HT1080 (cell line): ENCODE results near the gene SCFD1. TPM values are rescaled to one million over a fixed set of nuclear protein-coding genes. Genes with fewer than 3 reads are reported as not detected.
"Not testable (repeated sequence)": the region's sequence is repeated elsewhere in the genome, so short reads cannot be mapped to it uniquely, and the experiment has no call there.

Experiments
- DNase-seq: peaks from one replicate; pipeline ENCODE4 v3.0.0-alpha.2; 2015; ENCODE audit warnings: low read depth
- total RNA-seq: library from RNA; depleted of rRNA; stranded (reverse); fragments of >200 nt; shearing (Covaris generic); gene quantifications from 2 replicates; pipeline ENCODE4 v1.2.3, GENCODE V29; 2014

Gene SCFD1
- total RNA-seq, 1 experiment from 2014 or later: 121 TPM

DNA sequence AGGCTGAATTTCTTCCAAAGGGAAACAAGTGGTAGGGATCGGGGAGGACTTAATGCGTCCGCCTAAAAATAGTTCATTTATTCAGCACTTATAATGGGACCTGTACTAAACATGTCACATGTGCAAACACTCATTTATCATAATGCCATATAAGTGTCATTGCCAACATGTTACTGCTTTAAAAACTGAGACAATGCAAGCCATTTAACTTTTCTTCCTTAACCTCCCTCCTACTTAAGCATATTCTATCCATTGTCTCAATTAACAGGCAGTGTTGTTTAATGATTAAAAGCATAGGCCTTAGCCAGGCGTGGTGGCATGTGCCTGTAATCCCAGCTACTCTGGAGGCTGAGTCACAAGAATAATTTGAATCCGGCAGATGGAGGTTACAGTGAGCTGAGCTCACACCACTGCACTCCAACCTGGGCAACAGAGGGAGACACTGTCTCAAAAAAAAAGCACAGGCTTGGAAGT, 13.5 kb upstream of the SCFD1 start:
- DNase-seq: peak; percentile 79

- DNase-seq: peak; percentile 42
Observed at GRCh38 chr14:30610787-30611343, 11.3 kb upstream of the SCFD1 start.

- no peak for DNase-seq
Observed at GRCh38 chr14:30614155-30614554, 8.0 kb upstream of the SCFD1 start.

- peak; percentile 62 for DNase-seq
Observed at GRCh38 chr14:30620178-30620577, 1.9 kb upstream of the SCFD1 start.

DNA sequence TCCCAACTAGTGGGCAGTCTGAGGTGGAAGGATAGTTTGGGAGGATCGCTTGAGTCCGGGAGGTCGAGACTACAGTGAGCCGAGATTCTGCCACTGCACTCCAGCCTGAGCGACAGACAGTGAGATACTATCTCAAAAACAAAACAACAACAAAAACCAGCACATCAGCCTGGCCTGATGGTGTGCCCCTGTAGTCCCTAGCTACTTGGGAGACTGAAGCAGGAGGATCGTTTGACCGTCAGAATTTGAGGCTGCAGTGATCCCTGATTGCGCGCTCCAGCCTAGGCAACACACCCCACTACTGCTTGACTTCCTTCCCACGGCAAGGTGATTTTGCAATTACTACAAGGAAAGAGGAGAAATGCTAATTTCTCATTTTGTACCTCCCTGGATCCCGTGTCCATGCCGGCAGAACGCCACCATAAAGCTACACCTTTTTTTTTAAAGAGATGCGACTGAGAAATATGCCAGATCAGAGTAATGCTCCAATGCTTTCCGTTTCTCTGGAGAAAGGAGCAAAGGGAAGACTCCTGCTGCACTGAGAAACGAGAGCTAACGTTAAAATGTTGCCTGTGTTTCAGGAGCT, 672 bp upstream of the SCFD1 start:
- DNase-seq: peak; percentile 24

- no peak for DNase-seq
Observed at GRCh38 chr14:30623412-30624131, 1.5 kb downstream of the SCFD1 start.

- DNase-seq: no peak
Observed at GRCh38 chr14:30624132-30624423, 2.0 kb downstream of the SCFD1 start.

- no peak for DNase-seq
Observed at GRCh38 chr14:30625533-30625932, 3.4 kb downstream of the SCFD1 start.

DNA sequence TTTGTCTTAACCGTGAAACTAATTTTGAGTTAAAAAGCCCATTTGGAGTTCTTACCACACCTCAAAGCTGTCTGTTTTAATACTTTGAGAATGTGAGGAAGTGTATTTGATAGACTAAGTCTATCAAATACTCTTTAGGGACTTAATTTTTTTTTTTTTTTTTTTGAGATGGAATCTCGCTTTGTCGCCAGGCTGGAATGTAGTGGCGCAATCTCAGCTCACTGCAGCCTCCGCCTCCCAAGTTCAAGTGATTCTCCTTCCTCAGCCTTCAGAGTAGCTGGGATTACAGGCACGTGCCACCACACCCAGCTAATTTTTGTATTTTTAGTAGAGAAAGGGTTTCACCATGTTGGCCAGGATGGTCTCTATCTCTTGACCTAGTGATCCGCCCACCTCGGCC, 7.3 kb downstream of the SCFD1 start:
- peak; percentile 82 for DNase-seq

DNA sequence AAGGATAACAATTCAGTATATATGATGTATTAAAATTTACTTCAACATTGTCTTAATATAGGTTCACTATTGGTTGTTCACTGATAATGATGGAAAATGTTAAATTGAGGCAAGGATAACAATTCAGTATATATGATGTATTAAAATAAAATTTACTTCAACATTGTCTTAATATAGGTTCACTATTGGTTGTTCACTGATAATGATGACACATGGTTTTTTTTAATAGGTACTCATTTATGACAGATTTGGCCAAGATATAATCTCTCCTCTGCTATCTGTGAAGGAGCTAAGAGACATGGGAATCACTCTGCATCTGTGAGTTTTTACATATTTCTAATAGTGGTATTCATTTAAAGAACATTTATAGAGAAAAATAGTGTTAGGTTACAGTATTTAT, 8.1 kb downstream of the SCFD1 start:
- no peak for DNase-seq

DNA sequence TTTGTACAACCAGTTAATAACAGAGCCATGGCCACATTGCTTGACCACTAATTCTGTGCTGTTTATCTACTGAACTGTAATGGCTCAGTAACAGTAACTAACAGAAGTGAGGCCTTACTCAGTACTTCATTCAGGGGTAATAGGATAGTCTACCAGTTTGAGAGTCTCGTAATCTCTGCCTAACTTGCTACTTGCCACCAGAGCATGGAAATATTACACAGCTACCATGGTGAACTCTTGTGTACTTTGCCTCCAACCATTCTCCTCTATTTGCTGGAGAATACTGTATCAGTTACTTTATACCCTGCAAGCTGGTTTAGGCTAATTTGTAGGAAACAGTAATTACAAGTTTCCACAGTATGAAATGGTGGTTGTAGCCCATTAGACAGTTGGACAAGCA, 10.6 kb downstream of the SCFD1 start:
- DNase-seq: no peak

GRCh38 chr14:30638926-30639325, 16.8 kb downstream of the SCFD1 start:
- no peak for DNase-seq

DNA sequence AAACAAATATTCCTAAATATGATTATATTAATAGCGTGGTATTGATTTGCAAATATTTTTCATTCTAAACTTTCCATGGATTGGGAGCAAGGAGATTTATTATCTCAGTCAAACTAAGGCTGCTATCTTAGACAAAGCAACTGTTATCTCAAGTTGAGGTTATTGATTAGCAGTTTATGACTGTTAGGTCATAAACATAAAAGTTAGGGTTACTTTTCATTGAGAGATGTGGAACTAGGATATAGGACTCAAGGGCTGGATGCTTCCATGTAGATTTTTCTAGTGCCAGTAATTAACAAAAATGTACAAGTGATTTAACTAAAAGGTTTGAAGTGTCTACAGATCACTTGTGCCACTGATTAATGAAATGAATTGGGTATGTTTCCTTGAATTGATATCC, 19.1 kb downstream of the SCFD1 start:
- no peak for DNase-seq

GRCh38 chr14:30644462-30644861, 22.3 kb downstream of the SCFD1 start:
- not testable (repeated sequence) for DNase-seq

- DNase-seq: no peak
Observed at GRCh38 chr14:30645600-30645999, 23.5 kb downstream of the SCFD1 start.

DNA sequence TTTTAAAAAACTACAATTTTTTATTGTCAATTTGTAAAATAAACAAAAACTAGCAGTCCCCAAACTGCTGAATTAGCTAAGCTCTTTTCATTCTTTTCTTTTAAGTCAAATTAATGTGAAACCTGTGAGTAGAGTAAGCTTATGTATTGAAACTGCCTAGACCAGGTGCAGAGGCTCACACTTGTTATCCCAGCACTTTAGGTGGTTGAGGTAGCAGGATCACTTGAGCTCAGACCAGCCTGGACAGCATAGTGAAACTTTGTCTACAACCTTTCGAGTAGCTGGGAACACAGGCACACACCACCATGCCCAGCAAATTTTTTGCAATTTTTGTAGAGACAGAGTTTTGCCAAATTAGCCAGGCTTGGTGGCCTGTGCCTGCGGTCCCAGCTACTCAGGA, 26.4 kb downstream of the SCFD1 start:
- DNase-seq: no peak

DNA sequence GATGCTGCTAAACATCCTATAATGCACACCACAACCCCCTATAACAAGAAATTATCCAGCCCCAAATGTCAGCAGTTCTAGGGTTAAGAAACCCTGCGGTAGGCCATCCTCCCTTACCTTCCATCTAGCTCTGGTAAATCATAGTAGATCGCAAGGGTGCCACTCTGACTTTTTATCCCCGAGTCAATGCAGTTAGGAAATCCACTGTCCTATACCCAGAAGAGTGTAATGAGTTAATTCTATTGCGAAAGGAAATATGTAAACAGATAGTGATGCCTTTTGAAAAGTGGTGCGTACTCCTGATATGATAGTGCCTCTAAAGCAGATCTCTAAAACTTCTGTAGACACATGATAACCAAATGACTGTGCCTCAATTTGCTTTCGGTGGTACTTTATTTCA, 29.8 kb downstream of the SCFD1 start:
- DNase-seq: no peak

DNA sequence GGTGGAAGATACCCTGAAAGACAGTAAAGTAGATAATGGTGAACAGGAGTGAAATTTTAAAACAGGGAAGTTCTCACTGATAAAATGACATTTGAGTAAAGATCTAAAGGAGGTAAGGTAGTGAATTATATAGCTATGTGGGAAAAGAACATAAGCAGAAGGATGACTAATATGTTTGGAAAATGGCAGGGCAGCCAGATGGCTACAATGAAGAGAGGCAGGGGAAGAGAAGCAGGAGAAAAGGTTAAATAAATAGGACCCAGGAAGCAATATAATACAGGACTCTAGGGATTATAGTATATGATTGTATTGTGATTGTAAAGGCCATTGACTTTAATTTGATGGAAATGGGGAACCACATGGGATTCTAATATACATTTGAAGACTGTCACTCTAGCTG, 33.0 kb downstream of the SCFD1 start:
- DNase-seq: peak; percentile 2

GRCh38 chr14:30655658-30656057, 33.5 kb downstream of the SCFD1 start:
- DNase-seq: no peak

DNA sequence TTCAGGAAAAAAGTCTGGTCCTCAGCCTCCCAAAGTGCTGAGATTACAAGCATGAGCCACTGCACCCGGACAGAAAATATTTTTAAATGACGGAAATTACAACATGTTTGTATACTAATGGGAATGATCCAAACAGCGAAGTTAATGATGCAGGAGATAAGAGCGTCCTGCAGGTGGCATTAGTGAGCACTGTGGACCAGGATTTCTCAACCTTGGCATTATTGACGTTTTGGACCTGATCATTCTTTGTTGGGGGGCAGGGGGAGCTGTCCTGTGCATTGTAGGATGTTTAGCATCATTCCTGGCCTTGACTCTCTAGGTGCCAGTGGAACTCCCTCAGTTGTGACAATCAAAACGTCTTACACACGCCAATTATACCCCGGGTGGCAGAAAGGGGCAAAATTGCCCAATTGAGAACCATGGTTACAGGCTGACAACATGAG, 34.1 kb downstream of the SCFD1 start:
- no peak for DNase-seq

DNA sequence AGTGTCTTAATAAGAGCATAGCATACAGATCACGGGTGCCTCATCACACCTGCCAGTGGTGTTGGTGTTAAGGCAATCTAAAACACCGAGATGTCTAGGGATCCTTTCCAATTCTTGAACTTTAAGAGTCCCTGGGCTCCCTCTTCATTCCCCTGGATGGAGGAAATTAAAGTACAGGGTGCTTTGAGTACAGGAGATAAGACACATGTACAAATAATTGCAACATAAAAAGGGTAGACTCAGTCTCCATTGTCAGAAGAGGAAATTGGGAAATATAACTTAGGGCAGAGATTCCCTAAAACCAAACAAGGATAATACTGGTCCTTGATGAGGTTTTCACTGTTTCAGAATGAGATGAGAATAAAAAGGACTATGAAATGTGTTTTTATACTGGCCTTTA, 34.9 kb downstream of the SCFD1 start:
- no peak for DNase-seq

GRCh38 chr14:30657606-30658163, 35.6 kb downstream of the SCFD1 start:
- no peak for DNase-seq

- DNase-seq: no peak
Observed at GRCh38 chr14:30658645-30659044, 36.5 kb downstream of the SCFD1 start.
